GM12874 (cell line): ENCODE data around the gene SRR.

Experiments
- CTCF ChIP-seq: IDR thresholded peaks from 2 replicates; pipeline ENCODE4 v1.5.1; 2011; ENCODE audit warnings: low read depth, mild to moderate bottlenecking, control low read depth, low read length, moderate library complexity; ENCODE audit not compliant: insufficient read depth

SRR gene

DNA sequence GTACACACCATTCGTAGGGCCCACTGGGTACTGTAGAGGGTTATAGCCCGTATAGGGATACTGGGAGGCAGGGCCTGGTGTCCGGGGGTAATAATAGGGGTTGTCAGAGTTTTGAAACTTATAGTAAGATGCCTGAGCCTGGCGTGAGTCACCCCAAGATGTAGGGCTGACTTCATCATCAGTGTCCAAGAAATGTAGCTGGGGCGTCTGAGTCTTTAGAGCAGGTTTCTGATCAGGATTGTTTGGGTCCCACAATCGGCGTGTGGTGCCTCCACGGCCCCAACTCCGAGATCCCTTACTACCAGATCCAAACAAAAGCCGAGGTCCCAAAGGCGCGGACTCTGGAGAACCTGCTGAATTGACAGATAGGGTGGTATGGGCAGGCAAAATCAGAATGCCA lies 4.6 kb upstream of the SRR start:
- TF ChIP-seq CTCF = no peak

- no peak for TF ChIP-seq CTCF
Observed at GRCh38 chr17:2299756-2300155, 4.0 kb upstream of the SRR start.

GRCh38 chr17:2302778-2303203 lies 959 bp upstream of the SRR start:
- no peak for TF ChIP-seq CTCF

DNA sequence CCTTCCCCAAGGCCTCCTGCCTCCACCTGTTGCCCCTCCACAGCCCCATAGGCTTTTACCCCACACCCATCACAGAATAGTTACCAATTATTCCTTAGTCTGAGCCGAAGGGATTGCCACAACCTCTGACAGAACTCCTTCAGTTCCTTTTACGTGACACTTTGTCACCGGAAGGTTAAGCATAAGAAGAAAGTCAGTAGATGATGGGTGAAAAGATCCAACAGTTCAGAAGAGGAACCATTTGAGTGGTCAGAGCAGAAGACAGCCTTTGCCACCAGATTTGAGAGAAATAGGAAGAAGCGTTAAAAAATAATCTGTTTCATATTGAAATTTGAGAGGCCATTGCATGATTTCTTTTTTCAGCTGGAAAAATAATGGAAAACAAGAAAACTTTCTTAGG lies 1.2 kb downstream of the SRR start:
- no peak for TF ChIP-seq CTCF

- no peak for TF ChIP-seq CTCF
Observed at GRCh38 chr17:2309338-2310154, 5.8 kb downstream of the SRR start.

DNA sequence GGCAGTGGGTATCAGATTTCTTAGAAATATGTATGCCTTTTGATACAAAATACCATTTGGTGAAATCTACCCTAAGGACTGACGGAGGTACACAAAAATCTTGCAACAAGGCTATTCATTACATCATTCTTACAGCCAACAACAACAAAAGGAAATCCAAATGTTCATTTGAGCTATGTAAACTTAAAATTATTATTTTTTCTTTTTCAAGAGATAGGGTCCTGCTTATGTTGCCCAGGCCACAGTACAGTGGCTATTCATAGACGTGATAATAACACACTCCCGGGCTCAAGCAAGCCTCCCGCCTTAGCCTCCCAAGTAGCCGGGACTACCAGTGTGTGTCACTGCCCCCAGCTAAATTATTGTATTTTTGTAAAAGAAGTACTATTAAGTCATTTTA lies 9.0 kb downstream of the SRR start:
- no peak for TF ChIP-seq CTCF

DNA sequence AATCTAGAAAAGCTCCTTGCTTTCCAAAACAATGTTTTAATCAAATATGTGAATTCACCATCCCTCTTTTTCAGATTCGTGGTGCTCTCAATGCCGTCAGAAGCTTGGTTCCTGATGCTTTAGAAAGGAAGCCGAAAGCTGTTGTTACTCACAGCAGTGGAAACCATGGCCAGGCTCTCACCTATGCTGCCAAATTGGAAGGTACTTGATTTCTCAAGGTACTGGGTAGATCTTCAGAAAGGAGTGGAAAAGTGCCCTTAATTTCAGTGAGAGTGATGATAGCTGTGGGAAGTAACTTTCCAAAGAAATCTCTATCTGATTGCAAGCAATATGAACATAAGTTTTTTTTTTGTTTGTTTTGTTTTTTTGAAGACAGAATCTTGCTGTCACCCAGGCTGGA lies 14.0 kb downstream of the SRR start:
- TF ChIP-seq CTCF = no peak
